ENCODE data around the gene ST6GALNAC5.

The ST6GALNAC5 gene

DNA sequence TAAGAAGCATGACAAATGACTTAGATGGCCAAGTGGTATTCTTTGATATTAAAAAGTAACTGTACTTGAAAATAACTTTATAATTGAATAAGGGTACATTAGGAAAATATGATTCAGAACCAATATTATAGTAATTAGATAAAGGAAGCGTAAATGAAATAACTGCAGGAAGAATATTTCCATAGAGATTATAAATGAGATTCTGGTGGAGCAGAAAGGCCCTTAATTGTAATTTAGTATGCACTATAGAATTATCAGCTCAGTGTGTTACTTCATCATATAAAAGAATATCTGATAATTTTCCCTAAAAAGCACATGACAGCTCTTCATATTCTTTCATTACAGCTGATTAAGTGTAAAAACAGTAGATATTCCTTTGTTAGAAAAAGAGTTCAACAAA is 180.3 kb downstream of the ST6GALNAC5 start:
- Histone ChIP-seq H3K27ac (ENCODE audit: low read length) (no peak overlapping the region), H2AFZ (ENCODE audit: low read length) (no peak overlapping the region), H3K4me3 (ENCODE audit: low read length) (no peak overlapping the region), H3K9me2 (replicated peaks; ENCODE audit: insufficient read depth, low read length) (no peaks in the 10 kb centered on the region), H3K4me1 (ENCODE audit: low read length) (no peaks in the 10 kb centered on the region), H3K36me3 (replicated peaks; ENCODE audit: insufficient read depth, low read length) (no peaks in the 10 kb centered on the region), H3K79me2 (ENCODE audit: low read length) (no peaks in the 10 kb centered on the region), H3K4me2 (ENCODE audit: low read depth, low read length) (no peak overlapping the region), H3F3A (ENCODE audit: insufficient read depth, low read length) (no peaks in the 10 kb centered on the region), H4K20me1 (ENCODE audit: insufficient read depth, low read length) (no peaks in the 10 kb centered on the region), H3K9ac (ENCODE audit: low read length) (no peak overlapping the region), H3K9me3 (replicated peaks; ENCODE audit: insufficient read depth, low read length) (no peaks in the 10 kb centered on the region), H3K27me3 (replicated peaks; ENCODE audit: insufficient read depth, low read length) (no peaks in the 10 kb centered on the region)
- DNase-seq, result no peak
- TF ChIP-seq EZH2phosphoT487 (IDR thresholded peaks at IDR 0.05; ENCODE audit: low read length) (no peak), CTCF (IDR thresholded peaks at IDR 0.05; ENCODE audit: low read length) (no peak), EZH2 (optimal IDR thresholded peaks at IDR 0.05; ENCODE audit: low read depth, low read length) (no peak)

- H3K9me3 ChIP-seq (replicated peaks; ENCODE audit: insufficient read depth, low read length), result no peaks in the 10 kb centered on the region
- H3K4me2 ChIP-seq (ENCODE audit: low read depth, low read length), result no peak overlapping the region
- no peaks in the 10 kb centered on the region for H3F3A ChIP-seq (ENCODE audit: insufficient read depth, low read length)
- H3K9me2 ChIP-seq (replicated peaks; ENCODE audit: insufficient read depth, low read length), result no peaks in the 10 kb centered on the region
- DNase-seq, result no peak
- H3K79me2 ChIP-seq (ENCODE audit: low read length), result no peaks in the 10 kb centered on the region
- H3K4me1 ChIP-seq (ENCODE audit: low read length), result no peaks in the 10 kb centered on the region
- no peak overlapping the region for H3K4me3 ChIP-seq (ENCODE audit: low read length)
- no peak overlapping the region for H3K9ac ChIP-seq (ENCODE audit: low read length)
- H3K27me3 ChIP-seq (replicated peaks; ENCODE audit: insufficient read depth, low read length), result no peaks in the 10 kb centered on the region
- no peaks in the 10 kb centered on the region for H3K36me3 ChIP-seq (replicated peaks; ENCODE audit: insufficient read depth, low read length)
- TF ChIP-seq EZH2 (optimal IDR thresholded peaks at IDR 0.05; ENCODE audit: low read depth, low read length) (no peak), EZH2phosphoT487 (IDR thresholded peaks at IDR 0.05; ENCODE audit: low read length) (no peak), CTCF (IDR thresholded peaks at IDR 0.05; ENCODE audit: low read length) (no peak)
- no peaks in the 10 kb centered on the region for H4K20me1 ChIP-seq (ENCODE audit: insufficient read depth, low read length)
- H3K27ac ChIP-seq (ENCODE audit: low read length), result no peak overlapping the region
- no peak overlapping the region for H2AFZ ChIP-seq (ENCODE audit: low read length)
Observed at GRCh38 chr1:77047978-77048614, 180.8 kb downstream of the ST6GALNAC5 start.

- H3K4me2 ChIP-seq (ENCODE audit: low read depth, low read length), result no peak overlapping the region
- H3K9me3 ChIP-seq (replicated peaks; ENCODE audit: insufficient read depth, low read length), result no peaks in the 10 kb centered on the region
- H3K4me3 ChIP-seq (ENCODE audit: low read length), result no peak overlapping the region
- no peaks in the 10 kb centered on the region for H4K20me1 ChIP-seq (ENCODE audit: insufficient read depth, low read length)
- no peak for DNase-seq
- H3K27me3 ChIP-seq (replicated peaks; ENCODE audit: insufficient read depth, low read length), result no peaks in the 10 kb centered on the region
- no peaks in the 10 kb centered on the region for H3K36me3 ChIP-seq (replicated peaks; ENCODE audit: insufficient read depth, low read length)
- no peaks in the 10 kb centered on the region for H3F3A ChIP-seq (ENCODE audit: insufficient read depth, low read length)
- no peaks in the 10 kb centered on the region for H3K9me2 ChIP-seq (replicated peaks; ENCODE audit: insufficient read depth, low read length)
- no peak for TF ChIP-seq CTCF (IDR thresholded peaks at IDR 0.05; ENCODE audit: low read length)
- TF ChIP-seq EZH2phosphoT487 (IDR thresholded peaks at IDR 0.05; ENCODE audit: low read length), result no peak
- TF ChIP-seq EZH2 (optimal IDR thresholded peaks at IDR 0.05; ENCODE audit: low read depth, low read length), result no peak
- H3K27ac ChIP-seq (ENCODE audit: low read length), result no peak overlapping the region
- H2AFZ ChIP-seq (ENCODE audit: low read length), result no peak overlapping the region
- H3K79me2 ChIP-seq (ENCODE audit: low read length), result no peaks in the 10 kb centered on the region
- no peak overlapping the region for H3K9ac ChIP-seq (ENCODE audit: low read length)
- no peaks in the 10 kb centered on the region for H3K4me1 ChIP-seq (ENCODE audit: low read length)
Observed at GRCh38 chr1:77048615-77049005, 181.3 kb downstream of the ST6GALNAC5 start.

All from MM.1S (cell line).